ENCODE data around the gene HVCN1. TPM values are rescaled to one million over a fixed set of nuclear protein-coding genes. Genes with fewer than 3 reads are reported as not detected.
"Not testable (repeated sequence)": the region's sequence is repeated elsewhere in the genome, so short reads cannot be mapped to it uniquely, and the experiment has no call there.

HVCN1 gene
- polyA plus RNA-seq, 1 experiment, result 3.9 TPM

- Histone ChIP-seq H3K4me3 (ENCODE audit: low read depth, low read length) (no peak overlapping the region), H3K36me3 (ENCODE audit: control insufficient read depth, insufficient read depth, low read length) (no peaks in the 10 kb centered on the region), H3K27me3 (ENCODE audit: control insufficient read depth, insufficient read depth, low read length) (no peaks in the 10 kb centered on the region; the same call in 1 of the 2 replicates)
- no peak for DNase-seq (ENCODE audit: low read depth)
- CTCF ChIA-PET, result interaction anchor here (2.5 to 21.2 kb wide), 3 partner anchors 92 to 155 kb away, joined by 8 to 340 read pairs (median 106); partner anchors contain the start of genes ARPC3 and FAM216A
- POLR2A ChIA-PET, result no interaction called here
- TF ChIP-seq CTCF (IDR thresholded peaks at IDR 0.05; ENCODE audit: insufficient read depth, low read depth, low read length), result no peak
Observed at GRCh38 chr12:110606253-110606611, 82.7 kb downstream of the HVCN1 start.

- POLR2A ChIA-PET; H3K27me3 ChIP-seq (ENCODE audit: control insufficient read depth, insufficient read depth, low read length); H3K36me3 ChIP-seq (ENCODE audit: control insufficient read depth, insufficient read depth, low read length); H3K4me3 ChIP-seq (ENCODE audit: low read depth, low read length); DNase-seq (ENCODE audit: low read depth): not testable (repeated sequence)
- CTCF ChIA-PET, result interaction anchor here (0.6 to 21.2 kb wide), 41 partner anchors 8 to 1213 kb away, joined by 3 to 340 read pairs (median 5); partner anchors contain the start of genes ARPC3, FAM216A, GPN3 and RAD9B
- TF ChIP-seq CTCF (IDR thresholded peaks at IDR 0.05; ENCODE audit: insufficient read depth, low read depth, low read length), result peak; percentile 72
Observed at GRCh38 chr12:110602085-110602814, 86.7 kb downstream of the HVCN1 start.

DNA sequence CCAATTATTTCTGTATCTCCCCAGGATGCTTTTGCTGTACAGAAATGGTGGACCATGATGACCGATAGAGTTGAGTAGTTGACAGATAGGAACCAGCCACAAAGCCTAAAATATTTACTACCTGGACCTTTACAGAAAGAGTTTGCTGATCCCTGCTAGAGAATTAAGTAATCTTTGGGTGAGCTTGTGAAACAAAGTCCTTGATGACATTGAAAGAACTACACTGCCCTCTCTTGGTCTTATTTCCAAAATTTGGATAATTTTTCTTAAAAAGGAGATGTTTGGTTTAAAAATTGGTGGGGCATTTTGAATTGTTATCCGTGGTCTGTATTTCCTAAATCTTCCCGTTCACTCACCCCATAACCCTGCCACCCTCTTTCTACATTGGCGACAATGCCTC, 88.7 kb downstream of the HVCN1 start:
- no peaks in the 10 kb centered on the region for H3K36me3 ChIP-seq (ENCODE audit: control insufficient read depth, insufficient read depth, low read length)
- POLR2A ChIA-PET, result interaction anchor here (1.0 kb wide), 1 partner anchor 150 kb away, joined by 3 read pairs; the partner anchor contains the start of gene ARPC3
- DNase-seq (ENCODE audit: low read depth), result no peak
- H3K4me3 ChIP-seq (ENCODE audit: low read depth, low read length), result no peak overlapping the region
- CTCF ChIA-PET, result interaction anchor here (0.6 to 21.2 kb wide), 26 partner anchors 9 to 287 kb away, joined by 3 to 340 read pairs (median 10); partner anchors contain the start of genes ARPC3, FAM216A, GPN3 and RAD9B
- peak; percentile 32; the same call in 1 of the 2 replicates for TF ChIP-seq CTCF (IDR thresholded peaks at IDR 0.05; ENCODE audit: insufficient read depth, low read depth, low read length)
- H3K27me3 ChIP-seq (ENCODE audit: control insufficient read depth, insufficient read depth, low read length), result no peaks in the 10 kb centered on the region

DNA sequence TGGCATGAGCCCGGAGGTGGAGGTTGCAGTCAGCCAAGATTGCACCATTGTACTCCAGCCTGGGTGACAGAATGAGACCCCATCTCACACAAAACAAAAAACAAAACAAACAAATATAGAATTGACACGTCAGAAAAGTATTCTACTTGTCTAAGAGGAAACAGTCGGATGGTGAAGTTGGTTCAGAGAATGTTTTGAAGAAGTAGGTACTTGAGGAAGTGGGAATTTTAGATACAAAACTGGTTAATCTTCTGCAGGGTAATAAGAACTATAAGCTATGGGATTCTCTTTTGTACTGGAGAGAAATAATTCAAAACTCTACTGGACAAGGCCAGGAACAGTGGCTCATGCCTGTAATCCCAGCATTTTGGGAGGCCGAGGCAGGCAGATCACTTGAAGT, 89.6 kb downstream of the HVCN1 start:
- ChIA-PET POLR2A (no interaction called here), CTCF (interaction anchor here (0.5 to 21.2 kb wide), 12 partner anchors 8 to 1015 kb away, joined by 3 to 340 read pairs (median 16); partner anchors contain the start of gene ARPC3)
- Histone ChIP-seq H3K36me3 (ENCODE audit: control insufficient read depth, insufficient read depth, low read length) (no peaks in the 10 kb centered on the region), H3K4me3 (ENCODE audit: low read depth, low read length) (no peak overlapping the region), H3K27me3 (ENCODE audit: control insufficient read depth, insufficient read depth, low read length) (no peaks in the 10 kb centered on the region)
- no peak for TF ChIP-seq CTCF (IDR thresholded peaks at IDR 0.05; ENCODE audit: insufficient read depth, low read depth, low read length)
- no peak for DNase-seq (ENCODE audit: low read depth)

Small RNAs within 50 kb of the gene (small RNA-seq; reads per million reads assigned to genes)
- not detected for gene RN7SL387P (ENCODE audit: insufficient read length, low read depth, low replicate concordance)

Other genes starting within 250 kb of the HVCN1 start
- gene ARPC3, start 238.8 kb downstream of the HVCN1 start, polyA plus RNA-seq (2011; rRNA removed), result 22.7 and 50.9 TPM in 2 replicates
- 10.6 and 21.8 TPM in 2 replicates for gene GPN3, start 220.9 kb downstream of the HVCN1 start, polyA plus RNA-seq (2011; rRNA removed)
- gene FAM216A, start 220.3 kb downstream of the HVCN1 start, polyA plus RNA-seq (2011; rRNA removed), result 13.0 and 16.6 TPM in 2 replicates
- 98.8 and 148 TPM in 2 replicates for gene VPS29, start 187.0 kb downstream of the HVCN1 start, polyA plus RNA-seq (2011; rRNA removed)
- gene RAD9B, start 186.8 kb downstream of the HVCN1 start, polyA plus RNA-seq (2011; rRNA removed), result 0.33 and 0.69 TPM in 2 replicates
- 6.0 and 8.8 TPM in 2 replicates for gene PPTC7, start 105.8 kb downstream of the HVCN1 start, polyA plus RNA-seq (2011; rRNA removed)
- 34.0 and 34.1 TPM in 2 replicates for gene TCTN1, start 75.0 kb downstream of the HVCN1 start, polyA plus RNA-seq (2011; rRNA removed)
- gene PPP1CC, start 53.8 kb upstream of the HVCN1 start, polyA plus RNA-seq (2011; rRNA removed), result 58.1 and 91.5 TPM in 2 replicates
- gene CCDC63, start 157.9 kb upstream of the HVCN1 start, polyA plus RNA-seq (2011; rRNA removed), result not detected in 2 replicates
- not detected in 2 replicates for gene MYL2, start 231.5 kb upstream of the HVCN1 start, polyA plus RNA-seq (2011; rRNA removed)

Measured in BJ (cell line).